Measurements from ENCODE around the gene C11orf68.

Gene C11orf68

GRCh38 chr11:65917077-65917433, 1.8 kb downstream of the C11orf68 start (continued):
- TF ChIP-seq ZNF837 (tag by site-specific recombination; IDR thresholded peaks at IDR 0.05) (no peak), ZNF214 (tag by site-specific recombination; IDR thresholded peaks at IDR 0.05; ENCODE audit: borderline replicate concordance) (no peak), ZBTB8A (tag by site-specific recombination; IDR thresholded peaks at IDR 0.05) (no peak), RBAK (tag by site-specific recombination; IDR thresholded peaks at IDR 0.05) (no peak)

- Histone ChIP-seq H3K36me3 (ENCODE audit: control insufficient read depth in 2 of 2, insufficient read depth in 1 of 2, low read length in 2 of 2) (no peaks in the 10 kb centered on the region), H3K4me1 (ENCODE audit: control insufficient read depth, insufficient read depth, low read length) (no peaks in the 10 kb centered on the region; the same call in 1 of the 2 replicates), H3K9me3 (ENCODE audit: control insufficient read depth, insufficient read depth, low read depth, low read length) (no peaks in the 10 kb centered on the region), H3K27ac (ENCODE audit: extremely low read depth, low read depth, low read length) (no peak overlapping the region), H3K4me3 (ENCODE audit: low read depth, low read length) (no peak overlapping the region)
- CTCF ChIA-PET, result interaction anchor here (0.7 to 11.8 kb wide), 3 partner anchors 14 to 29 kb away, joined by 3 to 189 read pairs (median 5); partner anchors contain the start of genes CCDC85B and FIBP
- POLR2A ChIA-PET, result interaction anchor here (1.2 to 2.3 kb wide), 8 partner anchors 15 to 58 kb away, joined by 3 to 19 read pairs (median 6); partner anchors contain the start of genes CCDC85B, CFL1, FIBP and FOSL1
- TF ChIP-seq ZNF146 (tag by site-specific recombination; IDR thresholded peaks at IDR 0.05) (no peak), HIC1 (tag by site-specific recombination; IDR thresholded peaks at IDR 0.05) (no peak), OVOL3 (tag by site-specific recombination; IDR thresholded peaks at IDR 0.05) (no peak), ZNF274 (IDR thresholded peaks at IDR 0.05; ENCODE audit: low read length) (no peak), ZNF274 (tag by site-specific recombination; IDR thresholded peaks at IDR 0.05; ENCODE audit: borderline replicate concordance) (no peak), MEIS1 (CRISPR knock-in tag; IDR thresholded peaks at IDR 0.05; ENCODE audit: borderline replicate concordance) (no peak), ZNF610 (tag by site-specific recombination; IDR thresholded peaks at IDR 0.05; ENCODE audit: borderline replicate concordance) (no peak), BCL6B (tag by site-specific recombination; IDR thresholded peaks at IDR 0.05) (no peak), ZNF585B (tag by site-specific recombination; IDR thresholded peaks at IDR 0.05) (no peak)
Observed at GRCh38 chr11:65916391-65916790, 2.5 kb downstream of the C11orf68 start.

- ChIA-PET POLR2A (interaction anchor here (1.2 to 2.3 kb wide), 9 partner anchors 12 to 58 kb away, joined by 3 to 19 read pairs (median 6); partner anchors contain the start of genes CCDC85B, CFL1, FIBP and FOSL1), CTCF (interaction anchor here (0.6 to 11.8 kb wide), 3 partner anchors 14 to 120 kb away, joined by 3 to 189 read pairs (median 5); partner anchors contain the start of genes CCDC85B and FIBP)
- no peaks in the 10 kb centered on the region; the same call in 1 of the 2 replicates for H3K4me1 ChIP-seq (ENCODE audit: control insufficient read depth, insufficient read depth, low read length)
- no peak overlapping the region for H3K27ac ChIP-seq (ENCODE audit: extremely low read depth, low read depth, low read length)
- no peak overlapping the region for H3K4me3 ChIP-seq (ENCODE audit: low read depth, low read length)
- H3K36me3 ChIP-seq (ENCODE audit: control insufficient read depth in 2 of 2, insufficient read depth in 1 of 2, low read length in 2 of 2), result no peaks in the 10 kb centered on the region
- no peaks in the 10 kb centered on the region for H3K9me3 ChIP-seq (ENCODE audit: control insufficient read depth, insufficient read depth, low read depth, low read length)
- TF ChIP-seq PRDM1 (tag by site-specific recombination; IDR thresholded peaks at IDR 0.05), result no peak
- TF ChIP-seq ZNF658 (tag by site-specific recombination; IDR thresholded peaks at IDR 0.05), result no peak
- TF ChIP-seq ZBTB21 (tag by site-specific recombination; IDR thresholded peaks at IDR 0.05), result 0 out of 2 replicates have a peak, but pooled peaks have one; percentile 56
- no peak for TF ChIP-seq HOXD13 (CRISPR knock-in tag; IDR thresholded peaks at IDR 0.05; ENCODE audit: borderline replicate concordance)
- peak; percentile 54 for TF ChIP-seq ZBTB17 (tag by site-specific recombination; IDR thresholded peaks at IDR 0.05)
- TF ChIP-seq ZNF221 (tag by site-specific recombination; IDR thresholded peaks at IDR 0.05; ENCODE audit: borderline replicate concordance), result no peak
- no peak for TF ChIP-seq ZBTB49 (tag by site-specific recombination; IDR thresholded peaks at IDR 0.05; ENCODE audit: low read depth)
- TF ChIP-seq SP2 (tag by site-specific recombination; IDR thresholded peaks at IDR 0.05), result no peak
- TF ChIP-seq GLI2 (tag by site-specific recombination; IDR thresholded peaks at IDR 0.05; ENCODE audit: borderline replicate concordance, low read depth), result no peak
- TF ChIP-seq HOXA7 (CRISPR knock-in tag; IDR thresholded peaks at IDR 0.05; ENCODE audit: borderline replicate concordance), result no peak
- no peak for TF ChIP-seq ZNF362 (tag by site-specific recombination; IDR thresholded peaks at IDR 0.05)
- TF ChIP-seq ZNF184 (tag by site-specific recombination; IDR thresholded peaks at IDR 0.05), result 0 out of 2 replicates have a peak, but pooled peaks have one; percentile 30
- no peak for TF ChIP-seq ZNF302 (tag by site-specific recombination; IDR thresholded peaks at IDR 0.05; ENCODE audit: low read depth)
- no peak for TF ChIP-seq ZNF585B (tag by site-specific recombination; IDR thresholded peaks at IDR 0.05)
Observed at GRCh38 chr11:65915821-65916251, 3.0 kb downstream of the C11orf68 start.

Measured in HEK293 (cell line).